Measurements from ENCODE around the gene NHSL2. TPM values are rescaled to one million over a fixed set of nuclear protein-coding genes. Genes with fewer than 3 reads are reported as not detected.

The NHSL2 gene
- total and polyA plus RNA-seq, 2 of the 13 experiments (the other 11 are each of a cell fraction or from before 2014, with no cell fraction given) = not detected

DNA sequence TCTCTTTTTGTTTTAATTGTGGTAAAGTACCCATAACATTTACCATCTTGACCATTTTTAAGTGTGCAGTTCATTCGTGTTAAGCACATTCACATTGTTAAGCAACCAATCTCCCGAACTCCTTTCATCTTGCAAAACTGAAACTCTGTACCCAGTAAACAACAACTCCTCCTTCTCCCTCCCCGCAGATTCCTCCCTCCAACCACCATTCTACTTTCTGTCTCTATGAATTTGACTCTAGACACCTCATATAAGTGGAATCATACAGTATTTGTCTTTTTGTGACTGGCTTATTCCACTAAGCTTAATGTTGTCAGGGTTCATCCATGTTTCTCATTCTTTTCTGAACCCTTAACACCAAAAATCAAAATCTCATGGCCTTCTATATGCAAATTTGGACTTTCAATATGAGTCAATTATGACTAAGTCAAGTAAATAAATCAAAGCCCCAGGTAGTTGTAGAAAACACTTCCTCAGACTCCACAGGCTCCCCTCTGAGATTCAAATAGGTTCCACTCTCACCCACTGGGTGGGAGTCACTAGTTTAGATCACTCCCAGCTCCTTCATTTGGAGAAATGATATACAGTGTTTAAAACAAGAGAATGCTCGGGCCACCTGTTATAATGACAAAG, 230.8 kb downstream of the NHSL2 start:
- Histone ChIP-seq H3K36me3 (replicated peaks in 1 of 2; ENCODE audit: control insufficient read depth in 1 of 2, insufficient read depth in 2 of 2, low read length in 2 of 2) (no peaks in the 10 kb centered on the region), H3K4me2 (ENCODE audit: low read depth, low read length) (no peak overlapping the region), H3K27ac (ENCODE audit: extremely low read length, insufficient read depth, low read length) (no peak overlapping the region), H3K9ac (ENCODE audit: insufficient read depth, low read depth, low read length) (no peak overlapping the region), H3K79me2 (ENCODE audit: insufficient read depth, low read length) (no peaks in the 10 kb centered on the region), H3K4me3 (replicated peaks in 1 of 3; ENCODE audit: insufficient read depth in 1 of 3, low read depth in 2 of 3, low read length in 3 of 3) (no peak overlapping the region), H4K20me1 (ENCODE audit: insufficient read depth, low read length) (no peaks in the 10 kb centered on the region), H3K9me3 (ENCODE audit: low read length) (no peaks in the 10 kb centered on the region), H3K4me1 (ENCODE audit: insufficient read depth, low read length) (no peaks in the 10 kb centered on the region), H2AFZ (ENCODE audit: low read length) (no peak overlapping the region), H3K27me3 (ENCODE audit: control insufficient read depth in 1 of 2, insufficient read depth in 2 of 2, low read length in 2 of 2) (no peaks in the 10 kb centered on the region)
- CTCF ChIA-PET (ENCODE audit: low intra/inter-chr PET ratio, low total read pairs) = no interaction called here
- POLR2A ChIA-PET = no interaction called here
- TF ChIP-seq, protein P1, sequence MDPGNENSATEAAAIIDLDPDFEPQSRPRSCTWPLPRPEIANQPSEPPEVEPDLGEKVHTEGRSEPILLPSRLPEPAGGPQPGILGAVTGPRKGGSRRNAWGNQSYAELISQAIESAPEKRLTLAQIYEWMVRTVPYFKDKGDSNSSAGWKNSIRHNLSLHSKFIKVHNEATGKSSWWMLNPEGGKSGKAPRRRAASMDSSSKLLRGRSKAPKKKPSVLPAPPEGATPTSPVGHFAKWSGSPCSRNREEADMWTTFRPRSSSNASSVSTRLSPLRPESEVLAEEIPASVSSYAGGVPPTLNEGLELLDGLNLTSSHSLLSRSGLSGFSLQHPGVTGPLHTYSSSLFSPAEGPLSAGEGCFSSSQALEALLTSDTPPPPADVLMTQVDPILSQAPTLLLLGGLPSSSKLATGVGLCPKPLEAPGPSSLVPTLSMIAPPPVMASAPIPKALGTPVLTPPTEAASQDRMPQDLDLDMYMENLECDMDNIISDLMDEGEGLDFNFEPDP (CRISPR knock-in tag; conservative IDR thresholded peaks at IDR 0.05) = no peak
- TF ChIP-seq, protein P2, sequence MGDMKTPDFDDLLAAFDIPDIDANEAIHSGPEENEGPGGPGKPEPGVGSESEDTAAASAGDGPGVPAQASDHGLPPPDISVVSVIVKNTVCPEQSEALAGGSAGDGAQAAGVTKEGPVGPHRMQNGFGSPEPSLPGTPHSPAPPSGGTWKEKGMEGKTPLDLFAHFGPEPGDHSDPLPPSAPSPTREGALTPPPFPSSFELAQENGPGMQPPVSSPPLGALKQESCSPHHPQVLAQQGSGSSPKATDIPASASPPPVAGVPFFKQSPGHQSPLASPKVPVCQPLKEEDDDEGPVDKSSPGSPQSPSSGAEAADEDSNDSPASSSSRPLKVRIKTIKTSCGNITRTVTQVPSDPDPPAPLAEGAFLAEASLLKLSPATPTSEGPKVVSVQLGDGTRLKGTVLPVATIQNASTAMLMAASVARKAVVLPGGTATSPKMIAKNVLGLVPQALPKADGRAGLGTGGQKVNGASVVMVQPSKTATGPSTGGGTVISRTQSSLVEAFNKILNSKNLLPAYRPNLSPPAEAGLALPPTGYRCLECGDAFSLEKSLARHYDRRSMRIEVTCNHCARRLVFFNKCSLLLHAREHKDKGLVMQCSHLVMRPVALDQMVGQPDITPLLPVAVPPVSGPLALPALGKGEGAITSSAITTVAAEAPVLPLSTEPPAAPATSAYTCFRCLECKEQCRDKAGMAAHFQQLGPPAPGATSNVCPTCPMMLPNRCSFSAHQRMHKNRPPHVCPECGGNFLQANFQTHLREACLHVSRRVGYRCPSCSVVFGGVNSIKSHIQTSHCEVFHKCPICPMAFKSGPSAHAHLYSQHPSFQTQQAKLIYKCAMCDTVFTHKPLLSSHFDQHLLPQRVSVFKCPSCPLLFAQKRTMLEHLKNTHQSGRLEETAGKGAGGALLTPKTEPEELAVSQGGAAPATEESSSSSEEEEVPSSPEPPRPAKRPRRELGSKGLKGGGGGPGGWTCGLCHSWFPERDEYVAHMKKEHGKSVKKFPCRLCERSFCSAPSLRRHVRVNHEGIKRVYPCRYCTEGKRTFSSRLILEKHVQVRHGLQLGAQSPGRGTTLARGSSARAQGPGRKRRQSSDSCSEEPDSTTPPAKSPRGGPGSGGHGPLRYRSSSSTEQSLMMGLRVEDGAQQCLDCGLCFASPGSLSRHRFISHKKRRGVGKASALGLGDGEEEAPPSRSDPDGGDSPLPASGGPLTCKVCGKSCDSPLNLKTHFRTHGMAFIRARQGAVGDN (CRISPR knock-in tag; IDR thresholded peaks at IDR 0.05) = no peak
- TF ChIP-seq TARDBP (CRISPR knock-in tag; IDR thresholded peaks at IDR 0.05) (no peak), GTF2F1 (IDR thresholded peaks at IDR 0.05; ENCODE audit: low read length) (no peak), TOE1 (CRISPR knock-in tag; IDR thresholded peaks at IDR 0.05) (no peak), ARNT (IDR thresholded peaks at IDR 0.05) (no peak), HNF4A (CRISPR knock-in tag; IDR thresholded peaks at IDR 0.05) (no peak), RFX1 (IDR thresholded peaks at IDR 0.05) (no peak)
- FAIRE-seq (no peak), ATAC-seq (no peak), DNase-seq (ENCODE audit: low spot score) (no peak)
- in situ Hi-C loops (cut with HindIII; ENCODE audit: extremely low pct_ligation_motif_present, low pct_unique_long_range_greater_than_20kb) (no loop called here), intact Hi-C loops (cut with micrococcal nuclease; ENCODE audit: unreplicated experiment) (no loop called here)
- 6% methylated on average over 4 of the region's 4 CpGs for WGBS (ENCODE audit: low lambda C conversion rate)
- no TSS peak for BruUV-seq (replicated peaks)

Data from HepG2 (cell line).